GM19452 (cell line): Measurements from ENCODE around the gene TMEM204.

Experiments used
- ATAC-seq: cut with Tn5 transposase; IDR thresholded peaks from one replicate; pipeline ENCODE4 v1.9.1; 2021; ENCODE audit not compliant: unreplicated experiment

The TMEM204 gene

GRCh38 chr16:1536601-1537000 lies 3.1 kb downstream of the TMEM204 start:
- ATAC-seq: no peak

- no peak for ATAC-seq
These were observed 3.7 kb downstream of the TMEM204 start for GRCh38 chr16:1537138-1537577.

GRCh38 chr16:1537763-1538289 lies 4.4 kb downstream of the TMEM204 start:
- no peak for ATAC-seq

- no peak for ATAC-seq
These were observed 5.5 kb downstream of the TMEM204 start for GRCh38 chr16:1538804-1539520.

GRCh38 chr16:1539720-1540555 lies 6.5 kb downstream of the TMEM204 start:
- no peak for ATAC-seq

- no peak for ATAC-seq
These were observed 7.0 kb downstream of the TMEM204 start for GRCh38 chr16:1540556-1540855.

GRCh38 chr16:1541293-1542165 lies 8.1 kb downstream of the TMEM204 start:
- no peak for ATAC-seq

GRCh38 chr16:1542166-1542500 lies 8.7 kb downstream of the TMEM204 start:
- ATAC-seq: no peak

GRCh38 chr16:1542533-1542932 lies 9.1 kb downstream of the TMEM204 start:
- no peak for ATAC-seq

GRCh38 chr16:1543085-1543896 lies 9.8 kb downstream of the TMEM204 start:
- ATAC-seq: no peak

- no peak for ATAC-seq
These were observed 11.9 kb downstream of the TMEM204 start for GRCh38 chr16:1545044-1546040.

GRCh38 chr16:1546430-1546829 lies 13.0 kb downstream of the TMEM204 start:
- ATAC-seq: no peak

GRCh38 chr16:1548233-1548632 lies 14.8 kb downstream of the TMEM204 start:
- no peak for ATAC-seq

- no peak for ATAC-seq
These were observed 15.3 kb downstream of the TMEM204 start for GRCh38 chr16:1548727-1549126.

GRCh38 chr16:1550069-1550468 lies 16.6 kb downstream of the TMEM204 start:
- no peak for ATAC-seq

- ATAC-seq: no peak
These were observed 17.2 kb downstream of the TMEM204 start for GRCh38 chr16:1550696-1551095.

- no peak for ATAC-seq
These were observed 17.7 kb downstream of the TMEM204 start for GRCh38 chr16:1551166-1551565.

GRCh38 chr16:1552129-1552528 lies 18.7 kb downstream of the TMEM204 start:
- no peak for ATAC-seq
